ENCODE results near the gene TRPV3. TPM values are rescaled to one million over a fixed set of nuclear protein-coding genes. Genes with fewer than 3 reads are reported as not detected.

TRPV3 gene
- total and polyA plus RNA-seq, 4 donors: 0.04 to 0.38 (median 0.26) TPM

GRCh38 chr17:3594976-3595375 is 37.4 kb upstream of the TRPV3 start:
- Histone ChIP-seq H3K4me1 (ENCODE audit: control insufficient read depth in 4 of 4, insufficient read depth in 4 of 4, low read length in 3 of 4) (no peaks in the 10 kb centered on the region), H3K4me3 (ENCODE audit: low read depth in 1 of 3, low read length in 3 of 3) (no peak overlapping the region), H3K27me3 (ENCODE audit: control insufficient read depth in 4 of 4, insufficient read depth in 4 of 4, low read length in 3 of 4) (no peaks in the 10 kb centered on the region), H3K9ac (ENCODE audit: low read depth in 1 of 2, low read length in 2 of 2) (no peak overlapping the region), H3K36me3 (ENCODE audit: control insufficient read depth in 4 of 4, insufficient read depth in 3 of 4, low read depth in 1 of 4, low read length in 3 of 4) (peaks cover 3 to 54% (median 17%) of the 10 kb centered on the region in 4 donors), H3K27ac (ENCODE audit: low read depth in 1 of 2, low read length in 2 of 2) (no peak overlapping the region), H3K9me3 (ENCODE audit: control insufficient read depth in 4 of 4, low read length in 3 of 4) (no peaks in the 10 kb centered on the region)
- WGBS: 88% methylated on average over 15 of the region's 15 CpGs
- DNase-seq (ENCODE audit: low spot score): no peak
- TF ChIP-seq FOXA1 (IDR thresholded peaks at IDR 0.05) (no peak), FOXA2 (IDR thresholded peaks at IDR 0.05) (no peak), GABPA (IDR thresholded peaks at IDR 0.05 in 1 of 2, conservative IDR thresholded peaks at IDR 0.05 in 1 of 2) (no peak), SP1 (IDR thresholded peaks at IDR 0.05) (no peak), MAX (IDR thresholded peaks at IDR 0.05) (no peak), YY1 (IDR thresholded peaks at IDR 0.05) (no peak), EGR1 (IDR thresholded peaks at IDR 0.05; ENCODE audit: low read depth in 2 of 2) (no peak), HNF4A (conservative IDR thresholded peaks at IDR 0.05) (no peak), RAD21 (IDR thresholded peaks at IDR 0.05) (no peak), HNF4G (IDR thresholded peaks at IDR 0.05) (no peak), JUND (IDR thresholded peaks at IDR 0.05) (no peak), NR2F2 (IDR thresholded peaks at IDR 0.05) (no peak)

GRCh38 chr17:3594051-3594800 is 36.6 kb upstream of the TRPV3 start:
- Histone ChIP-seq H3K4me1 (ENCODE audit: control insufficient read depth in 4 of 4, insufficient read depth in 4 of 4, low read length in 3 of 4) (no peaks in the 10 kb centered on the region), H3K27me3 (ENCODE audit: control insufficient read depth in 4 of 4, insufficient read depth in 4 of 4, low read length in 3 of 4) (no peaks in the 10 kb centered on the region), H3K9me3 (ENCODE audit: control insufficient read depth in 4 of 4, low read length in 3 of 4) (no peaks in the 10 kb centered on the region), H3K36me3 (ENCODE audit: control insufficient read depth in 4 of 4, insufficient read depth in 3 of 4, low read depth in 1 of 4, low read length in 3 of 4) (peaks cover 3 to 61% (median 19%) of the 10 kb centered on the region in 4 donors), H3K27ac (ENCODE audit: low read depth in 1 of 2, low read length in 2 of 2) (no peak overlapping the region), H3K9ac (ENCODE audit: low read depth in 1 of 2, low read length in 2 of 2) (no peak overlapping the region), H3K4me3 (ENCODE audit: low read depth in 1 of 3, low read length in 3 of 3) (no peak overlapping the region)
- 78% methylated on average over 11 of the region's 11 CpGs for WGBS
- DNase-seq (ENCODE audit: low spot score): no peak
- TF ChIP-seq EGR1 (IDR thresholded peaks at IDR 0.05; ENCODE audit: low read depth in 2 of 2): no peak
- no peak for TF ChIP-seq ZBTB33 (IDR thresholded peaks at IDR 0.05)
- no peak for TF ChIP-seq REST (IDR thresholded peaks at IDR 0.05)
